Panc1 (cell line): ENCODE measurements around the gene RHPN2. TPM values are rescaled to one million over a fixed set of nuclear protein-coding genes. Genes with fewer than 3 reads are reported as not detected.

Source experiments
- ATAC-seq: fragments of 200-7000 bp; cut with Tn5 transposase; 2 replicates; pipeline ENCODE4 v1.9.1; 2020; ENCODE audit warnings: mild to moderate bottlenecking, moderate library complexity
- BruUV-seq: library from RNA; stranded (reverse); fragments of 400-500 nt; replicated peaks from 2 replicates; lab custom pipeline; 2021; lab: Mats Ljungman, UMichigan
- CTCF ChIA-PET: fragments of 300-600 bp; sonication (Branson Sonifier 250); formaldehyde crosslinking; loops from one replicate; lab custom pipeline; 2022; ENCODE audit warnings: antibody characterized with exemption; lab: Charles Lee
- POLR2A ChIA-PET: fragments of 300-600 bp; sonication (Branson Sonifier 250); formaldehyde crosslinking; loops from one replicate; lab custom pipeline; 2022; ENCODE audit warnings: antibody characterized with exemption; lab: Charles Lee
- DNase-seq: peaks from one replicate; pipeline ENCODE4 v3.0.0-alpha.2; 2010; ENCODE audit warnings: low read depth, low spot score
- H3K27ac ChIP-seq: 2 replicates; pipeline ENCODE4 v1.5.1; 2011; ENCODE audit warnings: mild to moderate bottlenecking, low read length, inconsistent platforms
- H3K27me3 ChIP-seq: fragments of 200-500 bp; sonication (Bioruptor generic); 2 replicates; pipeline ENCODE4 v1.6.0; 2014; ENCODE audit warnings: low read length, inconsistent platforms; ENCODE audit not compliant: control insufficient read depth, insufficient read depth
- H3K36me3 ChIP-seq: fragments of 200-500 bp; sonication (Bioruptor generic); 2 replicates; pipeline ENCODE4 v1.5.1; 2014; ENCODE audit warnings: inconsistent platforms, mild to moderate bottlenecking, low read length, moderate library complexity; ENCODE audit not compliant: control insufficient read depth, insufficient read depth
- H3K4me1 ChIP-seq: 2 replicates; pipeline ENCODE4 v1.5.1; 2011; ENCODE audit warnings: inconsistent platforms, mild to moderate bottlenecking, low read length, moderate library complexity; ENCODE audit not compliant: control insufficient read depth, insufficient read depth
- H3K4me3 ChIP-seq, 2 experiments: 2 replicates each; pipeline ENCODE4 v1.5.1; 2011 to 2012; ENCODE audit warnings: low read depth in 2 of 2, low read length in 2 of 2, mild to moderate bottlenecking in 2 of 2, inconsistent platforms in 1 of 2, moderate library complexity in 1 of 2
- H3K9me3 ChIP-seq: fragments of 200-500 bp; sonication (Bioruptor generic); 2 replicates; pipeline ENCODE4 v1.5.1; 2014; ENCODE audit warnings: low read depth, mild to moderate bottlenecking, inconsistent platforms, low read length, moderate library complexity; ENCODE audit not compliant: control insufficient read depth, insufficient read depth
- POLR2AphosphoS5 ChIP-seq: IDR thresholded peaks from 2 replicates; pipeline ENCODE4 v1.6.1; 2012; ENCODE audit warnings: mild to moderate bottlenecking, low read depth, low read length, moderate library complexity
- SIN3A ChIP-seq: IDR thresholded peaks from 2 replicates; pipeline ENCODE4 v1.6.1; 2012; ENCODE audit warnings: low read depth, mild to moderate bottlenecking, low read length, moderate library complexity, borderline replicate concordance; ENCODE audit not compliant: insufficient read depth
- TCF7L2 ChIP-seq: IDR thresholded peaks from 2 replicates; pipeline ENCODE4 v1.6.1; 2011; ENCODE audit warnings: mild to moderate bottlenecking, low read depth, low read length, inconsistent platforms
- in situ Hi-C: cut with HindIII; loops from 2 replicates; pipeline ENCODE4 v1.10.0; 2016; ENCODE audit warnings: low sequenced_read_pairs, low pct_unique_long_range_greater_than_20kb
- intact Hi-C: fragments of 100-400 bp; cut with micrococcal nuclease; formaldehyde crosslinking; loops from one replicate; pipeline ENCODE4 v1.10.0; 2022; ENCODE audit not compliant: unreplicated experiment
- total RNA-seq: library from RNA; stranded (reverse); gene quantifications from one replicate; pipeline ENCODE4 v1.2.1, GENCODE V29; 2021; ENCODE audit not compliant: unreplicated experiment
- TF ChIP-seq, protein P1 (sequence below), 2 experiments: IDR thresholded peaks; 2 replicates each; pipeline ENCODE4 v1.6.1; 2011 to 2012; ENCODE audit warnings: low read depth in 2 of 2, control low read depth in 1 of 2, low read length in 1 of 2, mild to moderate bottlenecking in 1 of 2, moderate library complexity in 1 of 2; ENCODE audit not compliant: insufficient read depth in 1 of 2
- TF ChIP-seq, protein P2 (sequence below): fragments of 450-650 bp; IDR thresholded peaks from 2 replicates; pipeline ENCODE4 v1.5.1; 2017; ENCODE audit warnings: mild to moderate bottlenecking

The RHPN2 gene
- total RNA-seq, 1 experiment from 2014 or later = 227 TPM

DNA sequence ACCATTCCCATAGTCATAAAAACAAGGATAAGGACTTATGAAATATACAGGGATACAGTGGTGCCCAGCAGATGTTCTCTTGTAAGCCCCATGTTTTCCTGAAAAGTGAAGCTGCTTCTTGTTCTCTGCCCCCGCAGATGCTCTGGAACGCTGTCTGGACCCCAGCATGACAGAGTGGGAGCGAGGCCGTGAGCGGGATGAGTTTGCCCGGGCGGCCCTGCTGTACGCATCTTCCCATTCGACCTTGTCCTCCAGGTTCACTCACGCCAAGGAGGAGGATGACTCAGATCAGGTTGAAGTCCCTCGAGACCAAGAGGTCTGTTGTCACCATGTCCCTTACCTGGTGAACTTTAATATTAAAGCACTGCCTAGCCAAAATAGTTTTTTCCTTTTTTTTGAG, 46.9 kb upstream of the RHPN2 start:
- peaks cover 18% of the 10 kb centered on the region for H3K4me1 ChIP-seq
- no peak overlapping the region for H3K4me3 ChIP-seq
- peaks cover 36% of the 10 kb centered on the region for H3K36me3 ChIP-seq
- ATAC-seq (no peak), DNase-seq (no peak)
- CTCF ChIA-PET = no interaction called here
- H3K27me3 ChIP-seq = no peaks in the 10 kb centered on the region
- intact Hi-C loops (loop anchor here (10.0 kb wide), 1 partner anchor 57 kb away; no protein-coding TSS in a partner anchor), in situ Hi-C loops (no loop called here)
- H3K27ac ChIP-seq = peak overlapping the region; percentile 52
- TF ChIP-seq TCF7L2 (no peak), POLR2AphosphoS5 (no peak), SIN3A (no peak)
- TF ChIP-seq, protein P1, sequence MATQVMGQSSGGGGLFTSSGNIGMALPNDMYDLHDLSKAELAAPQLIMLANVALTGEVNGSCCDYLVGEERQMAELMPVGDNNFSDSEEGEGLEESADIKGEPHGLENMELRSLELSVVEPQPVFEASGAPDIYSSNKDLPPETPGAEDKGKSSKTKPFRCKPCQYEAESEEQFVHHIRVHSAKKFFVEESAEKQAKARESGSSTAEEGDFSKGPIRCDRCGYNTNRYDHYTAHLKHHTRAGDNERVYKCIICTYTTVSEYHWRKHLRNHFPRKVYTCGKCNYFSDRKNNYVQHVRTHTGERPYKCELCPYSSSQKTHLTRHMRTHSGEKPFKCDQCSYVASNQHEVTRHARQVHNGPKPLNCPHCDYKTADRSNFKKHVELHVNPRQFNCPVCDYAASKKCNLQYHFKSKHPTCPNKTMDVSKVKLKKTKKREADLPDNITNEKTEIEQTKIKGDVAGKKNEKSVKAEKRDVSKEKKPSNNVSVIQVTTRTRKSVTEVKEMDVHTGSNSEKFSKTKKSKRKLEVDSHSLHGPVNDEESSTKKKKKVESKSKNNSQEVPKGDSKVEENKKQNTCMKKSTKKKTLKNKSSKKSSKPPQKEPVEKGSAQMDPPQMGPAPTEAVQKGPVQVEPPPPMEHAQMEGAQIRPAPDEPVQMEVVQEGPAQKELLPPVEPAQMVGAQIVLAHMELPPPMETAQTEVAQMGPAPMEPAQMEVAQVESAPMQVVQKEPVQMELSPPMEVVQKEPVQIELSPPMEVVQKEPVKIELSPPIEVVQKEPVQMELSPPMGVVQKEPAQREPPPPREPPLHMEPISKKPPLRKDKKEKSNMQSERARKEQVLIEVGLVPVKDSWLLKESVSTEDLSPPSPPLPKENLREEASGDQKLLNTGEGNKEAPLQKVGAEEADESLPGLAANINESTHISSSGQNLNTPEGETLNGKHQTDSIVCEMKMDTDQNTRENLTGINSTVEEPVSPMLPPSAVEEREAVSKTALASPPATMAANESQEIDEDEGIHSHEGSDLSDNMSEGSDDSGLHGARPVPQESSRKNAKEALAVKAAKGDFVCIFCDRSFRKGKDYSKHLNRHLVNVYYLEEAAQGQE (IDR thresholded peaks at IDR 0.05; ENCODE audit: insufficient read depth in 1 of 2, low read depth in 2 of 2, low read length in 1 of 2) = no peak
- TF ChIP-seq, protein P2, sequence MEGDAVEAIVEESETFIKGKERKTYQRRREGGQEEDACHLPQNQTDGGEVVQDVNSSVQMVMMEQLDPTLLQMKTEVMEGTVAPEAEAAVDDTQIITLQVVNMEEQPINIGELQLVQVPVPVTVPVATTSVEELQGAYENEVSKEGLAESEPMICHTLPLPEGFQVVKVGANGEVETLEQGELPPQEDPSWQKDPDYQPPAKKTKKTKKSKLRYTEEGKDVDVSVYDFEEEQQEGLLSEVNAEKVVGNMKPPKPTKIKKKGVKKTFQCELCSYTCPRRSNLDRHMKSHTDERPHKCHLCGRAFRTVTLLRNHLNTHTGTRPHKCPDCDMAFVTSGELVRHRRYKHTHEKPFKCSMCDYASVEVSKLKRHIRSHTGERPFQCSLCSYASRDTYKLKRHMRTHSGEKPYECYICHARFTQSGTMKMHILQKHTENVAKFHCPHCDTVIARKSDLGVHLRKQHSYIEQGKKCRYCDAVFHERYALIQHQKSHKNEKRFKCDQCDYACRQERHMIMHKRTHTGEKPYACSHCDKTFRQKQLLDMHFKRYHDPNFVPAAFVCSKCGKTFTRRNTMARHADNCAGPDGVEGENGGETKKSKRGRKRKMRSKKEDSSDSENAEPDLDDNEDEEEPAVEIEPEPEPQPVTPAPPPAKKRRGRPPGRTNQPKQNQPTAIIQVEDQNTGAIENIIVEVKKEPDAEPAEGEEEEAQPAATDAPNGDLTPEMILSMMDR = no peak
- POLR2A ChIA-PET = no interaction called here
- no peaks in the 10 kb centered on the region for H3K9me3 ChIP-seq
- BruUV-seq = no TSS peak

DNA sequence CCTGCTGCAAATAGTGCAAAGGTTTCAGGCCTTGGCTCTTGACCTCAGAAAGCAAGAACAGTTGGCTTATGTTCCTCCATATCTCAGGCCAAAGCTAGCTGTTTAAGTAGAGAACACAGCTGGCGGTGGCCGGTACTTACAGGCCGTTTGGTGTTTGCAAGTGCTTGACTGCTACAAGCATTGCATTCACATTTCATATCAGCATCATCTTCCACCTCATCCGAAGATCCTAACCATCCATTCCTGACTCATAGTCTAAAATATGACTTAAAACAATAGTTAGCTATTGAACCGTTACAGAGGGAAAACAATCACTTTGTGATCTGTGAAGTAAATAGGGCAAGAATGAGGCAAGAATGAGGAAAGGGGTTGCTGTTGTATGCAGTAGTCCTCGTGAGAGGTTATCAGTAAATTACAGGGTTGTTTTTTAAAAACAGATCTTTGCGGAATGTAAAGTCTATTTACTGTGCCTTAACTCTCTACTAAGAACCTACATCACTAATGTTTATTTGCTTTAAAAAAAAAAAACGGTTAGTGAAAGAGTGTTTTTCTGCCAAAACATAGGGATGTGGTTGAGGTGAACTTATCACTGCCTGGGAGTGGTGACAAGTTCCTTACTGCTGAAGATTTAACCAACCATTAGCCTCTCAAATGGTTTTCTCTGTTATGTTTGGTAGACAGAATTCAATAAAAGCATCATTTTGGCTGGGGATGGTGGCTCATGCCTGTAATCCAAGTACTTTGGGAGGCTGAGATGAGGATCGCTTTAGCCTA, 45.6 kb upstream of the RHPN2 start:
- Histone ChIP-seq H3K4me1 (peaks cover 18% of the 10 kb centered on the region), H3K4me3 (no peak overlapping the region), H3K27ac (peak overlapping the region; percentile 87), H3K36me3 (peaks cover 31% of the 10 kb centered on the region), H3K9me3 (no peaks in the 10 kb centered on the region), H3K27me3 (no peaks in the 10 kb centered on the region)
- DNase-seq (peak; percentile 78), ATAC-seq (peak; percentile 93)
- ChIA-PET CTCF (interaction anchor here (0.6 kb wide), 1 partner anchor 23 kb away, joined by 4 read pairs; no protein-coding TSS in a partner anchor), POLR2A (interaction anchor here (0.6 to 0.7 kb wide), 3 partner anchors 51 to 737 kb away, joined by 3 to 4 read pairs (median 4); no protein-coding TSS in a partner anchor)
- intact Hi-C loops = loop anchor here (10.0 kb wide), 1 partner anchor 56 kb away; no protein-coding TSS in a partner anchor
- no peak for TF ChIP-seq SIN3A
- peak; percentile 57 for TF ChIP-seq TCF7L2
- in situ Hi-C loops = no loop called here
- no TSS peak for BruUV-seq
